Heart left ventricle (tissue), 13 donors: ENCODE results near the gene CADM3.

Experiments used
- POLR2A ChIP-seq, 2 donors: fragments of 450-650 bp; IDR thresholded peaks; one replicate each; pipeline ENCODE4 v1.6.1; 2017; ENCODE audit warnings: antibody characterized with exemption in 2 of 2, mild to moderate bottlenecking in 2 of 2, moderate library complexity in 2 of 2
- TF ChIP-seq, protein P1 (sequence below), 12 donors: fragments of 200-600 bp; sonication (generic) in 4 of 12; IDR thresholded peaks; one replicate each; pipeline versions ENCODE4 v1.5.0 to v1.8.0; 2018 to 2022; ENCODE audit warnings: antibody characterized with exemption in 12 of 12, mild to moderate bottlenecking in 5 of 12
- donor health status: ischemic (EF 13 %, LVEDD 7.1; RV severe dilation, severe dysfunction).
- donor health status: DM: no; HTN: yes; CAD: no.
- donor health status: DM: no; HTN: no; CAD: no.
- donor health status: ischemic (EF 25% LVEDD 6.9; RV normal size, moderate dysfunction).
- donor health status: ischemic (EF 25% LVEDD 5.7; RV mildly dilated, moderate dysfunction).
- donor health status: ischemic (EF 35%, LVEDD 5.7; RV mildly dilated, moderate dysfunction).
- donor health status: nonischemic (EF 11% LVEDD 7.7; RV severe dilation, severe dysfunction).
- donor health status: DM: yes; HTN: yes; CAD: no.
- donor health status: PGD.
- donor health status: ischemic (EF 29% LVEDD 5.4; RV normal size, mild dysfunction).
- donor health status: nonischemic (EF 23%, LVEDD 6.1; RV moderate dilation, normal function).

DNA sequence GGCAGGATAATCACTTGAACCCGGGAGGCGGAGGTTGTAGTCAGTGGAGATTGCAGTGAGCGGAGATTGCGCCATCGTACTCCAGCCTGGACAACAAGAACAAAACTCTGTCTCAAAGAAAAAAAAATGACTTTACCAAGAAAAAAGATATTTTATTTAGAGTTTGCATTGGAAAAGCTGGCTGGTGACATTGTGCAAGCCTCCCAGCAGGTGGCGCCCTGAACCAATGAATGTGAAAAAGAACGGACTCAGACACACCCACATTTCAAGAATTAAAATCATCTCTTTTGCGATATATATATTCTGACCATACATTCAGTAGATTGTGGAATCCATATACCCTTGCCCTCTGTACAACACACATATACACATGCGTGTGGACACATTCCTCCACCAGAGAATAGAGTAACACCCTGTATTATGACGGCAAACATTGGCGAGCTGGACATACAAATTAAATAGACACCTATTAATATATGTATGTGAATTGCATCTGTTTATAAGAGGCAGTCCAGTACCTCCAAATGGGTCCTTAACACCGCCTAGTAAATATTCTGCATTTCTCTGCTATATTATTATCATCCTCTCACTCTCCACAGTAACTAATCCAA is 39.0 kb upstream of the CADM3 start:
- no peak for TF ChIP-seq POLR2A (IDR thresholded peaks at IDR 0.05)
- TF ChIP-seq, protein P1, sequence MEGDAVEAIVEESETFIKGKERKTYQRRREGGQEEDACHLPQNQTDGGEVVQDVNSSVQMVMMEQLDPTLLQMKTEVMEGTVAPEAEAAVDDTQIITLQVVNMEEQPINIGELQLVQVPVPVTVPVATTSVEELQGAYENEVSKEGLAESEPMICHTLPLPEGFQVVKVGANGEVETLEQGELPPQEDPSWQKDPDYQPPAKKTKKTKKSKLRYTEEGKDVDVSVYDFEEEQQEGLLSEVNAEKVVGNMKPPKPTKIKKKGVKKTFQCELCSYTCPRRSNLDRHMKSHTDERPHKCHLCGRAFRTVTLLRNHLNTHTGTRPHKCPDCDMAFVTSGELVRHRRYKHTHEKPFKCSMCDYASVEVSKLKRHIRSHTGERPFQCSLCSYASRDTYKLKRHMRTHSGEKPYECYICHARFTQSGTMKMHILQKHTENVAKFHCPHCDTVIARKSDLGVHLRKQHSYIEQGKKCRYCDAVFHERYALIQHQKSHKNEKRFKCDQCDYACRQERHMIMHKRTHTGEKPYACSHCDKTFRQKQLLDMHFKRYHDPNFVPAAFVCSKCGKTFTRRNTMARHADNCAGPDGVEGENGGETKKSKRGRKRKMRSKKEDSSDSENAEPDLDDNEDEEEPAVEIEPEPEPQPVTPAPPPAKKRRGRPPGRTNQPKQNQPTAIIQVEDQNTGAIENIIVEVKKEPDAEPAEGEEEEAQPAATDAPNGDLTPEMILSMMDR (IDR thresholded peaks at IDR 0.05) = peak; percentile 52 to 87 (median 72)
